ENCODE results near the gene TREH. TPM values are rescaled to one million over a fixed set of nuclear protein-coding genes. Genes with fewer than 3 reads are reported as not detected.

TREH gene
- total RNA-seq, 2 donors from 2014 or later: not detected

DNA sequence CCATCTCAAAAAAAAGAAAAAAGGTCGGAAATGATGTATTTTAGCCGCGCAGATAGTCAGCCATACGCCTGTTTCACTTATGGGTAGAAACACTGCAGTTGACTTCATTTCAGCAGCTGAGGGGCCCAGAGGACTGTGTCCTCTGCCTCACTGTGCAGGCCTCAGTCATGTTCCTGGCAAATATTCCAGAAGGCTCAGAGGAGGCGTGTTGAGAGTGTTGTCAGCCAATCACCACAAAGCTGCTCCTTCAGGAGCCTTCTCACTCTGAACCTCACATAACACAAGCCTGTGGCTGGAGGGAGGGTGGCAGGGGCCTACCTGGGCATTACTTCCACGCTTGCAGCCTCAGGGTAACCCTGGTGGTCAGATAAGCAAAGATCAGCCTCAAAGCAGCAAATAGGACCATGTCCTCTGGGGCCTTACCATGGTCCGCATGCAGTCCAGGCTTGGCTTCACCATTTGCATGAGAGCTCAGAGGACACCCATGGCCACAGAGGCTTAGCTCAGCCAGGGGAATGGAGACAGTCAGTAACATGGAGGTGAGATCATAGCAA is 17.3 kb upstream of the TREH start:
- no peak overlapping the region for H3K27ac ChIP-seq
- no peak for TF ChIP-seq CTCF (IDR thresholded peaks at IDR 0.05)
- H3K9me3 ChIP-seq: peaks cover 0 to 9% of the 10 kb centered on the region in 2 donors
- H3K4me3 ChIP-seq: no peak overlapping the region
- H3K36me3 ChIP-seq: no peaks in the 10 kb centered on the region
- no peaks in the 10 kb centered on the region for H3K4me1 ChIP-seq
- H3K27me3 ChIP-seq: no peaks in the 10 kb centered on the region
- no peak for DNase-seq (ENCODE audit: low spot score)

DNA sequence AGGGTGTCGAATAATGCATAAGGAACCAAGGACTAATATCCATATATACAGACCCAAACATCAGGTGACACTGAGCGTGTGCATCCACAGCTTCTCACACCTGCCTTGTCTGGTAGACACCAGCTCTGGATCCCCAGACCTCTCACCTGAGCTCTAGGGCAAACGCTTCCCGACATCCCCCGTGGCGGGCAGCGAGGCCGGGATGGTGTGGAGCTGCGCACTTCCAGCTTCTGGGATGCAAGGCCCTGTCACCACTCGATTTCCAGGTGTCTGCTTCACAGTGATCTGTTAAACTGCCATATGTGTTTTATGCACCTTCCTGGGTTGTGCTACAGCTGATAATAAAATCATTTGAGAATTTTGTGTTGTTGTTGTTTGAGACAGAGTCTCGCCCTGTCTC is 15.3 kb upstream of the TREH start:
- H3K4me1 ChIP-seq: peaks cover 0 to 1% of the 10 kb centered on the region in 2 donors
- no peak for DNase-seq (ENCODE audit: low spot score)
- no peaks in the 10 kb centered on the region for H3K27me3 ChIP-seq
- H3K9me3 ChIP-seq: no peaks in the 10 kb centered on the region
- no peak for TF ChIP-seq CTCF (IDR thresholded peaks at IDR 0.05)
- H3K27ac ChIP-seq: no peak overlapping the region
- H3K4me3 ChIP-seq: no peak overlapping the region
- H3K36me3 ChIP-seq: no peaks in the 10 kb centered on the region

DNA sequence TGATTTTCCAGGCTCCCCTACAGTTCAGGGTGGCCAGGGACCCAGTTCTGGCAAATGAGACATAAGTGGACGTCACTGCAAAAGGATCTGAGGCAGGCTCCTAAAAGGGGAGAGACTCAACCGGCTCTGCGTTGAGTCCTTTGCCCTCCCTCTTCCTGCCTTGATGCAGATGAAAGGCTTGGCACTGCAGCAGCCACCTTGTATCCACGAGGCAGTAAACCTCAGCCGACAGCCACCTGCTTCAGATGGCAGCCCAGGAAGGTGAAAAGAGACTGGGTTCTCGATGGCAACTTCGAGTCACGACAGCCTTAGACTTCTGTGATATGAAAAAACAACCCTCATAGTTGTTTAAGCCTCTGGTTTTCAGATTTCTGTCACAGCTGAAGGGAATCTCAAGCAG is 14.7 kb upstream of the TREH start:
- DNase-seq (ENCODE audit: low spot score): no peak
- H3K4me1 ChIP-seq: peaks cover 0 to 7% of the 10 kb centered on the region in 2 donors
- H3K27me3 ChIP-seq: no peaks in the 10 kb centered on the region
- H3K27ac ChIP-seq: no peak overlapping the region
- no peaks in the 10 kb centered on the region for H3K36me3 ChIP-seq
- no peaks in the 10 kb centered on the region for H3K9me3 ChIP-seq
- TF ChIP-seq CTCF (IDR thresholded peaks at IDR 0.05): no peak
- no peak overlapping the region for H3K4me3 ChIP-seq

GRCh38 chr11:118691926-118692830 is 12.7 kb upstream of the TREH start:
- no peak for DNase-seq (ENCODE audit: low spot score)

DNA sequence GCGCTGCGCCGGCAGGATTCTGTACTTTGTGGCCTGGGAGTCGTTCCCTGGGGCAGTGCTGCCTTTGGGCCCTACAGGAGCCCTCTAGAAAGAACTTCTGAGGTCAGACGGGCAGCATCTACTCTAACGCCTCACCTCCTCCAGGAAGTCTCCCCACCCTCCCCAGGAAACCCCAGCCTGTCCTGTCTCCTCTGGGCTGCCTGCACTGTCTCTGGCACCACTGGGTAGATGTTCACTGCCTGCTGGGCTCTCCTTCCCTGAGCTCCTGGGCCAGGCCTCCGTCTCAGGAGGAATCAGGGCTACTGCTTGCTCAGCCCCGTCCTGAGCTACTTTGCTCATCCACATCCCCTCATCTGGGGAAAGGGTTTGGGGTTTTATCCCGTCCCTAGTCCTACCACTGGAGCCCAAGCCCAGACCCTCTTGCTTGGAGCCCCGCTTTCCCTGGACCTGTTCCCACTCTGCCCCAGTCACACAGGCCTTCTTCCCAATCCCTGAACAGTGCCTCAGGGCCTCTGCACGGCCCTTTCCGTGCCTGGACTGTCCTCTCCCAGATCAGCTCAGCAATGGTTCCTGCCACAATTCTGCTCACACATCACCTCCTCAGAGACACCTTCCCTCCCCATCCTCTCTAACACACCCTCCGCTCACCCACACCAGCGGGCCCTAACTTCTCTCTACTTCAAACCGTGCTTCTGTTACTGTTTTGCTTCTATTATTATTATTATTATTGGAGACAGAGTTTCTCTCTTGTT is 11.3 kb upstream of the TREH start:
- Histone ChIP-seq H3K27ac (peak overlapping the region; percentile 71 to 84), H3K4me1 (peaks cover 0 to 8% of the 10 kb centered on the region in 2 donors), H3K36me3 (no peaks in the 10 kb centered on the region), H3K27me3 (no peaks in the 10 kb centered on the region), H3K9me3 (no peaks in the 10 kb centered on the region), H3K4me3 (peak overlapping the region in 1 of 2 donors; percentile 49)
- no peak for DNase-seq (ENCODE audit: low spot score)
- TF ChIP-seq CTCF (IDR thresholded peaks at IDR 0.05): no peak

More at GRCh38 chr11:118691926-118692830, 12.7 kb upstream of the TREH start:
- H3K27me3 ChIP-seq: no peaks in the 10 kb centered on the region
- H3K36me3 ChIP-seq: no peaks in the 10 kb centered on the region
- peaks cover 0 to 8% of the 10 kb centered on the region in 2 donors for H3K4me1 ChIP-seq
- H3K9me3 ChIP-seq: no peaks in the 10 kb centered on the region
- TF ChIP-seq CTCF (IDR thresholded peaks at IDR 0.05): no peak
- no peak overlapping the region for H3K27ac ChIP-seq
- H3K4me3 ChIP-seq: no peak overlapping the region

Measured in right atrium auricular region (tissue), 2 donors.